Measurements from ENCODE around the gene RALB. TPM values are rescaled to one million over a fixed set of nuclear protein-coding genes. Genes with fewer than 3 reads are reported as not detected.

The RALB gene
- total and polyA plus RNA-seq, 2 of the 4 experiments (the other 2 are of a cell fraction), result 53.6 to 54.7 TPM

DNA sequence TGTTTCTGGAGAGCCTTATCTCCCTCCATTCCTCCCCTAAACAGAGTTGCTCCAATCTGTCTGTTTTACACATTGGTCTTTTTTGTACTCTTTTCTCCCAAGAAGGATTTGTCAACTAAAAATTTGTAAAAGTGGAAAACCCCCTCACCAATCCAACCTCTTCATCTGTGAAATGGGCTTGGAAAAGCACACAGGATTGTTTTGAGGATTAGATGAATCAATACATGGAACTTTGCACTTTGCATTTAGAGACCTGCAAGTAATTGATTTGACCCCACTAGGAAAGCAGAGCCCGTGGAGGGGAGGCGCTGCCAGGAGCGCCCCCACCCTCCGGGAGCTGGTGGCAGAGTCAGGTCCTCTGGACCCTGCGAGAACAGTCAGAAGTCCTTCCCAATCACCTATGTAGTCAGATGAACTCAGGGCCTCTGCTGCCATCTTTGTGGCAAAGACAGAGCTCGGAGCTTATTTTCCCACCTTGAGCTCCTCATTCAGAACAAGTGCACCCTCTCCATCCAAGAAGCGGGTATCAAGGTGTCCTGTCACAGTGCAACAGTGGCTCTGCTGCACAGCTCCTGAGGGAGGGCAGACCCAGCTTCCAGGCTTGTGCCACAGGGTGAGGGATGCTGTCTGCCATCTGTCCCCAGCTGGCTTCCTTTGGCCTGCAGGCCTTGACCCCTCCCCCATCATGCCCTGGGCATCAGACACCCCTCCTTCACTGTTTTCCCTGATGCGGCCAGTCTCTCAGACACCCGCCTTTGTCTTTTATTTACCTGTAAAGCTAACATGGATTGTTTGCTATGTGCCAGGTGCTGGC, 27.7 kb upstream of the RALB start (continued):
- TF ChIP-seq POLR2A (IDR thresholded peaks at IDR 0.05; ENCODE audit: low read depth, low read length), result no peak

DNA sequence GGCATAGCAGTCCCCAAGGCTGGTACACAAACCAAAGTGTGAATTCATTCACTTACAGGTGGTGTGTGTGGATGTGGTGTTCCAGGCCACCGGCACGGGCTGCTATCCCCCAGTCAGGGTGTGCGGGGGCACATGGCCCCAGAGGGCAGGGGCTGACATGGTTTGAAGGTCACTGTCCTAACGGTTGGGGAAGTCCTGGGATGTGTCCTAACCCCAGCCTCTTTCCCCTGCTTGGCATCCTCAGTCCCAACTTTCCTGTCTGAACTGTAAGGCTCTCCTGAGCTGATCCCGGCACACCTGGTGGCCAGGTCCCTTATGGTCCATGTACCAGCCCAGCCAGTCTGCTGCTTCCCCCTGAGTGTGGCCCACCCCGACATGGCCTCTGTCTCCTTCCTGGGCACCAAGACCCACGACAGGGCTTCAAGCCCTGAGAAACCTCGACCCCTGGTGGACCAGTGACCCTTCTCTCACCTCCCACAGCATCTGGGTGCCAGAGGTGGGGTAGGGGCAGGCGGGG, 27.0 kb upstream of the RALB start:
- H4K20me1 ChIP-seq (ENCODE audit: insufficient read depth, low read length), result no peaks in the 10 kb centered on the region; the same call in 1 of the 2 replicates
- H4K5ac ChIP-seq (ENCODE audit: low read depth, low read length), result no peak overlapping the region
- in situ Hi-C loops (cut with MboI; ENCODE audit: low sequenced_read_pairs) (loop anchor here (25.0 kb wide), 1 partner anchor 988 kb away; no protein-coding TSS in a partner anchor), intact Hi-C loops (cut with micrococcal nuclease) (no loop called here), dilution Hi-C loops (cut with HindIII; ENCODE audit: low sequenced_read_pairs, unreplicated experiment) (no loop called here)
- H3K4me3 ChIP-seq (ENCODE audit: insufficient read depth, low read depth, low read length), result no peak overlapping the region
- ChIA-PET POLR2A (ENCODE audit: unreplicated experiment) (no interaction called here), CTCF (interaction anchor here (0.6 kb wide), 1 partner anchor 1042 kb away, joined by 3 read pairs; no protein-coding TSS in a partner anchor)
- H3K9ac ChIP-seq (ENCODE audit: low read depth, low read length), result no peak overlapping the region
- no peak overlapping the region for H3K14ac ChIP-seq (replicated peaks; ENCODE audit: low read depth, low read length)
- H4K8ac ChIP-seq (ENCODE audit: low read depth in 2 of 2, low read length in 2 of 2), result no peak overlapping the region
- DNase-seq (no peak), ATAC-seq (ENCODE audit: low read depth) (no peak)
- no peak overlapping the region for H4K91ac ChIP-seq (ENCODE audit: insufficient read depth, low read depth, low read length)
- H2BK15ac ChIP-seq (ENCODE audit: low read depth, low read length), result no peak overlapping the region
- no peak overlapping the region for H2AFZ ChIP-seq (replicated peaks; ENCODE audit: low read length, poor library complexity)
- no peak overlapping the region for H2BK120ac ChIP-seq (ENCODE audit: low read depth, low read length)
- H2BK5ac ChIP-seq (ENCODE audit: low read depth, low read length, poor library complexity, severe bottlenecking), result no peak overlapping the region
- no peak overlapping the region for H3K27ac ChIP-seq (ENCODE audit: insufficient read depth, low read length)
- H3K36me3 ChIP-seq (ENCODE audit: control insufficient read depth, insufficient read depth, low read length), result peaks cover 5% of the 10 kb centered on the region; the same call in 1 of the 2 replicates
- no peak overlapping the region for H3K23ac ChIP-seq (ENCODE audit: low read depth, low read length)
- H2BK20ac ChIP-seq (ENCODE audit: low read depth, low read length), result no peak overlapping the region
- no peak overlapping the region for H2AK9ac ChIP-seq (replicated peaks; ENCODE audit: low read depth, low read length, poor library complexity)
- no peak overlapping the region for H2AK5ac ChIP-seq (ENCODE audit: low read depth, low read length)
- H3K4me1 ChIP-seq (ENCODE audit: control insufficient read depth, insufficient read depth, low read length), result peaks cover 14% of the 10 kb centered on the region
- H3K56ac ChIP-seq (ENCODE audit: extremely low read depth, insufficient read depth, low read length), result no peak overlapping the region
- no peak overlapping the region for H3K4ac ChIP-seq (ENCODE audit: low read depth, low read length)
- peaks cover 8% of the 10 kb centered on the region; the same call in 1 of the 2 replicates for H3K9me1 ChIP-seq (ENCODE audit: insufficient read depth, low read length)
- peaks cover 14 to 21% of the 10 kb centered on the region in 2 experiments for H3K79me1 ChIP-seq (ENCODE audit: low read depth in 1 of 2, low read length in 2 of 2)
- H3K18ac ChIP-seq (ENCODE audit: low read depth, low read length), result no peak overlapping the region
- peaks cover 4% of the 10 kb centered on the region; the same call in 1 of the 2 replicates for H3K27me3 ChIP-seq (ENCODE audit: control insufficient read depth, insufficient read depth, low read length)
- H3K9me3 ChIP-seq (ENCODE audit: control insufficient read depth, insufficient read depth, low read length), result peaks cover 7% of the 10 kb centered on the region
- no TSS peak for BruUV-seq (replicated peaks)
- WGBS, 2 experiments (ENCODE audit: extremely low coverage in 2 of 2, insufficient read length in 1 of 2), result 100% methylated on average over 1 of the region's 9 CpGs; no CpG with 5 or more reads in 1 of the 2 experiments
- H3K4me2 ChIP-seq (ENCODE audit: low read depth, low read length), result no peak overlapping the region
- TF ChIP-seq MAFK (IDR thresholded peaks at IDR 0.05; ENCODE audit: low read depth, low read length) (no peak), POLR2A (IDR thresholded peaks at IDR 0.05; ENCODE audit: low read depth, low read length) (no peak), SMC3 (IDR thresholded peaks at IDR 0.05; ENCODE audit: low read depth, low read length) (no peak), CHD1 (IDR thresholded peaks at IDR 0.05; ENCODE audit: low read depth, low read length) (no peak), NFE2L2 (IDR thresholded peaks at IDR 0.05; ENCODE audit: low read depth, low read length) (no peak), RAD21 (IDR thresholded peaks at IDR 0.05; ENCODE audit: low read length) (no peak), CEBPB (IDR thresholded peaks at IDR 0.05; ENCODE audit: low read depth, low read length) (no peak), RCOR1 (IDR thresholded peaks at IDR 0.05; ENCODE audit: insufficient replicate concordance, low read length) (no peak), MXI1 (IDR thresholded peaks at IDR 0.05; ENCODE audit: borderline replicate concordance, low read depth, low read length) (no peak), MAZ (IDR thresholded peaks at IDR 0.05; ENCODE audit: borderline replicate concordance, low read depth, low read length) (no peak), BHLHE40 (IDR thresholded peaks at IDR 0.05; ENCODE audit: low read depth, low read length) (no peak)
- TF ChIP-seq, protein P1, sequence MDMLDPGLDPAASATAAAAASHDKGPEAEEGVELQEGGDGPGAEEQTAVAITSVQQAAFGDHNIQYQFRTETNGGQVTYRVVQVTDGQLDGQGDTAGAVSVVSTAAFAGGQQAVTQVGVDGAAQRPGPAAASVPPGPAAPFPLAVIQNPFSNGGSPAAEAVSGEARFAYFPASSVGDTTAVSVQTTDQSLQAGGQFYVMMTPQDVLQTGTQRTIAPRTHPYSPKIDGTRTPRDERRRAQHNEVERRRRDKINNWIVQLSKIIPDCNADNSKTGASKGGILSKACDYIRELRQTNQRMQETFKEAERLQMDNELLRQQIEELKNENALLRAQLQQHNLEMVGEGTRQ (IDR thresholded peaks at IDR 0.05; ENCODE audit: low read depth, low read length), result no peak
- TF ChIP-seq, protein P2, sequence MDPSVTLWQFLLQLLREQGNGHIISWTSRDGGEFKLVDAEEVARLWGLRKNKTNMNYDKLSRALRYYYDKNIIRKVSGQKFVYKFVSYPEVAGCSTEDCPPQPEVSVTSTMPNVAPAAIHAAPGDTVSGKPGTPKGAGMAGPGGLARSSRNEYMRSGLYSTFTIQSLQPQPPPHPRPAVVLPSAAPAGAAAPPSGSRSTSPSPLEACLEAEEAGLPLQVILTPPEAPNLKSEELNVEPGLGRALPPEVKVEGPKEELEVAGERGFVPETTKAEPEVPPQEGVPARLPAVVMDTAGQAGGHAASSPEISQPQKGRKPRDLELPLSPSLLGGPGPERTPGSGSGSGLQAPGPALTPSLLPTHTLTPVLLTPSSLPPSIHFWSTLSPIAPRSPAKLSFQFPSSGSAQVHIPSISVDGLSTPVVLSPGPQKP (IDR thresholded peaks at IDR 0.05; ENCODE audit: borderline replicate concordance, low read depth, low read length), result no peak
